ENCODE data around the gene MAPK4.

MAPK4 gene

GRCh38 chr18:50624981-50625380, 65.1 kb downstream of the MAPK4 start:
- no peak overlapping the region for H3K4me3 ChIP-seq (ENCODE audit: low read depth, low read length)
- no peak for TF ChIP-seq CTCF (IDR thresholded peaks at IDR 0.05; ENCODE audit: borderline replicate concordance, insufficient read depth, low read depth, low read length)

- TF ChIP-seq CTCF (IDR thresholded peaks at IDR 0.05; ENCODE audit: borderline replicate concordance, insufficient read depth, low read depth, low read length): no peak
- no peak overlapping the region for H3K4me3 ChIP-seq (ENCODE audit: low read depth, low read length)
Measured at GRCh38 chr18:50626317-50626716, 66.4 kb downstream of the MAPK4 start.

GRCh38 chr18:50627594-50628532, 68.0 kb downstream of the MAPK4 start:
- TF ChIP-seq CTCF (IDR thresholded peaks at IDR 0.05; ENCODE audit: borderline replicate concordance, insufficient read depth, low read depth, low read length): no peak
- no peak overlapping the region for H3K4me3 ChIP-seq (ENCODE audit: low read depth, low read length)

GRCh38 chr18:50628533-50628905, 68.6 kb downstream of the MAPK4 start:
- TF ChIP-seq CTCF (IDR thresholded peaks at IDR 0.05; ENCODE audit: borderline replicate concordance, insufficient read depth, low read depth, low read length): no peak
- H3K4me3 ChIP-seq (ENCODE audit: low read depth, low read length): no peak overlapping the region

- TF ChIP-seq CTCF (IDR thresholded peaks at IDR 0.05; ENCODE audit: borderline replicate concordance, insufficient read depth, low read depth, low read length): no peak
- H3K4me3 ChIP-seq (ENCODE audit: low read depth, low read length): no peak overlapping the region
Measured at GRCh38 chr18:50629148-50629631, 69.3 kb downstream of the MAPK4 start.

- H3K4me3 ChIP-seq (ENCODE audit: low read depth, low read length): no peak overlapping the region
- no peak for TF ChIP-seq CTCF (IDR thresholded peaks at IDR 0.05; ENCODE audit: borderline replicate concordance, insufficient read depth, low read depth, low read length)
Measured at GRCh38 chr18:50630895-50631294, 71.0 kb downstream of the MAPK4 start.
